Liver (tissue), 9 donors: ENCODE results near the gene HAPLN2. TPM values are rescaled to one million over a fixed set of nuclear protein-coding genes. Genes with fewer than 3 reads are reported as not detected.

Experiments used
- DNase-seq: peaks from one replicate; pipeline ENCODE4 v3.0.0-alpha.2; 2017; ENCODE audit warnings: low spot score
- H3K27ac ChIP-seq, 2 donors: one replicate each; pipeline ENCODE4 v1.7.0; 2013; ENCODE audit warnings: inconsistent platforms in 2 of 2, low read length in 2 of 2, control low read depth in 1 of 2, low read depth in 1 of 2, mild to moderate bottlenecking in 1 of 2
- H3K27me3 ChIP-seq, 4 donors: one replicate each; pipeline versions ENCODE4 v1.6.1 to v1.7.0; 2013; ENCODE audit warnings: low read length in 3 of 4, inconsistent platforms in 1 of 4, mild to moderate bottlenecking in 1 of 4, moderate library complexity in 1 of 4; ENCODE audit not compliant: control insufficient read depth in 4 of 4, insufficient read depth in 4 of 4
- H3K36me3 ChIP-seq, 4 donors: one replicate each; pipeline versions ENCODE4 v1.6.1 to v1.7.0; 2013; ENCODE audit warnings: low read length in 3 of 4, mild to moderate bottlenecking in 3 of 4, low read depth in 1 of 4, moderate library complexity in 1 of 4; ENCODE audit not compliant: control insufficient read depth in 4 of 4, insufficient read depth in 3 of 4
- H3K4me1 ChIP-seq, 4 donors: one replicate each; pipeline versions ENCODE4 v1.6.1 to v1.7.0; 2013; ENCODE audit warnings: low read length in 3 of 4, mild to moderate bottlenecking in 3 of 4, moderate library complexity in 1 of 4; ENCODE audit not compliant: control insufficient read depth in 4 of 4, insufficient read depth in 4 of 4
- H3K4me3 ChIP-seq, 3 donors: one replicate each; pipeline versions ENCODE4 v1.6.1 to v1.7.0; 2013; ENCODE audit warnings: low read length in 3 of 3, control low read depth in 1 of 3, low read depth in 1 of 3, mild to moderate bottlenecking in 1 of 3
- H3K9ac ChIP-seq, 2 donors: one replicate each; pipeline ENCODE4 v1.7.0; 2013; ENCODE audit warnings: low read length in 2 of 2, mild to moderate bottlenecking in 2 of 2, moderate library complexity in 2 of 2, control low read depth in 1 of 2, low read depth in 1 of 2
- H3K9me3 ChIP-seq, 4 donors: one replicate each; pipeline versions ENCODE4 v1.6.1 to v1.7.0; 2013; ENCODE audit warnings: low read length in 3 of 4; ENCODE audit not compliant: control insufficient read depth in 4 of 4
- EGR1 ChIP-seq, 2 donors: IDR thresholded peaks; 2 replicates each; pipeline ENCODE4 v1.6.1; 2016 to 2018; ENCODE audit warnings: antibody characterized with exemption in 2 of 2, low read depth in 2 of 2
- FOXA1 ChIP-seq: IDR thresholded peaks from 2 replicates; pipeline ENCODE4 v1.6.1; 2016; ENCODE audit warnings: antibody characterized with exemption
- FOXA2 ChIP-seq: IDR thresholded peaks from 2 replicates; pipeline ENCODE4 v1.6.1; 2016; ENCODE audit warnings: antibody characterized with exemption
- GABPA ChIP-seq, 2 donors: IDR thresholded peaks in 1 of 2; conservative IDR thresholded peaks in 1 of 2; 2 replicates each; pipeline ENCODE4 v1.6.1; 2016; ENCODE audit warnings: antibody characterized with exemption in 2 of 2, mild to moderate bottlenecking in 1 of 2, moderate library complexity in 1 of 2
- HNF4A ChIP-seq, 2 donors: conservative IDR thresholded peaks; 2 replicates each; pipeline ENCODE4 v1.6.1; 2016; ENCODE audit warnings: antibody characterized with exemption in 2 of 2, mild to moderate bottlenecking in 2 of 2
- HNF4G ChIP-seq: IDR thresholded peaks from 2 replicates; pipeline ENCODE4 v1.6.1; 2016; ENCODE audit warnings: antibody characterized with exemption
- JUND ChIP-seq, 2 donors: IDR thresholded peaks; 2 replicates each; pipeline ENCODE4 v1.6.1; 2016; ENCODE audit warnings: antibody characterized with exemption in 2 of 2
- NR2F2 ChIP-seq: IDR thresholded peaks from 2 replicates; pipeline ENCODE4 v1.6.1; 2016; ENCODE audit warnings: antibody characterized with exemption
- RAD21 ChIP-seq, 2 donors: IDR thresholded peaks; 2 replicates each; pipeline ENCODE4 v1.6.1; 2016; ENCODE audit warnings: antibody characterized with exemption in 2 of 2, mild to moderate bottlenecking in 2 of 2
- RXRA ChIP-seq, 2 donors: IDR thresholded peaks; 2 replicates each; pipeline ENCODE4 v1.6.1; 2017 to 2018; ENCODE audit warnings: antibody characterized with exemption in 2 of 2, mild to moderate bottlenecking in 1 of 2
- SP1 ChIP-seq: IDR thresholded peaks from 2 replicates; pipeline ENCODE4 v1.6.1; 2018; ENCODE audit warnings: antibody characterized with exemption, mild to moderate bottlenecking
- TAF1 ChIP-seq: conservative IDR thresholded peaks from 2 replicates; pipeline ENCODE4 v1.6.1; 2016; ENCODE audit warnings: antibody characterized with exemption, mild to moderate bottlenecking
- YY1 ChIP-seq: IDR thresholded peaks from 2 replicates; pipeline ENCODE4 v1.6.1; 2016; ENCODE audit warnings: antibody characterized with exemption, mild to moderate bottlenecking
- WGBS: extraction: QIAGEN DNeasy Blood & Tissue Kit; methylation state at CpG from one replicate; pipeline ENCODE4 v1.1.7; 2013; 5-methylcytosine and 5-hydroxymethylcytosine counted together
- polyA plus RNA-seq, 2 donors: library from polyadenylated mRNA; stranded (reverse) in 1 of 2; unstranded in 1 of 2; fragments of 200-250 nt in 1 of 2; fragments of >200 nt in 1 of 2; fragmentation: Nextera tagmentation in 1 of 2; extraction: Ambion mirVana in 1 of 2; gene quantifications; one replicate each; pipeline versions ENCODE4 v1.2.1 to v1.2.3, GENCODE V29; 2013 to 2015
- total RNA-seq, 2 donors: library from RNA; depleted of rRNA; stranded (reverse); fragments of >200 nt; gene quantifications; one replicate each; pipeline ENCODE4 v1.2.3, GENCODE V29; 2014
- TF ChIP-seq, protein P1 (sequence below): fragments of 150-350 bp; IDR thresholded peaks from 2 replicates; pipeline ENCODE4 v1.5.1; 2017; ENCODE audit warnings: improper control_type of control experiment, low read depth, low read length; ENCODE audit not compliant: missing input control
- TF ChIP-seq, protein P2 (sequence below): IDR thresholded peaks from 2 replicates; pipeline ENCODE4 v1.6.1; 2016; ENCODE audit warnings: antibody characterized with exemption, mild to moderate bottlenecking
- TF ChIP-seq, protein P3 (sequence below): IDR thresholded peaks from 2 replicates; pipeline ENCODE4 v1.6.1; 2016; ENCODE audit warnings: antibody characterized with exemption
- TF ChIP-seq, protein P4 (sequence below): IDR thresholded peaks from 2 replicates; pipeline ENCODE4 v1.6.1; 2016; ENCODE audit warnings: antibody characterized with exemption
- TF ChIP-seq, protein P5 (sequence below): IDR thresholded peaks from 2 replicates; pipeline ENCODE4 v1.6.1; 2016; ENCODE audit warnings: antibody characterized with exemption
- donor health status: healthy.
- donor health status: healthy.
- donor health status: healthy.
- donor health status: healthy.
- donor health status: healthy.

Gene HAPLN2
- total and polyA plus RNA-seq, 4 donors, result 0.03 to 0.08 TPM; not detected in 2

DNA sequence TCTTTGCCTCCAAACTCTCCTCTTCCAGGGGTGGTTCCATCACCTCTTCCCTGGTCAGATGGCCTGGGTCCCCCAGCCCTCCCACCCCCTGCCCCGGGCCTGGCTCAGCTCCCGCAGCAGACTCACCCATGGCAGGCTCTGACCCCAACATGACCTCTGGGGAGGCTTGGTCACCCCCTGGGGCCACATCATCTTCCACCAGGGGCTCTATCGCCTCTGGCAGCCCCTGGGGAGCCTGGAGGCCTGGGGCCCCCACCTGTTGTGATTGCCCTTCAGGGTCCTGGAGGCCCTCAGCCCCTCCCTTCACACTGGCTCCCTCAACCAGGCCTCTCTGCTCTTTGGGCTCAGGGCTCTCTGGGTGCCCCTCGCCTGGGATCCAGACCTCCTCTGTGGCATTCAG lies 51.6 kb downstream of the HAPLN2 start:
- H3K4me1 ChIP-seq, result peaks cover 0 to 23% (median 0%) of the 10 kb centered on the region in 4 donors

More for the DNA sequence above, 51.6 kb downstream of the HAPLN2 start:
- H3K4me3 ChIP-seq, result no peak overlapping the region
- H3K27ac ChIP-seq, result no peak overlapping the region
- no peaks in the 10 kb centered on the region for H3K27me3 ChIP-seq
- H3K9ac ChIP-seq, result no peak overlapping the region
- no peak for DNase-seq
- WGBS, result 66% methylated on average over 4 of the region's 4 CpGs
- no peaks in the 10 kb centered on the region for H3K36me3 ChIP-seq
- H3K9me3 ChIP-seq, result no peaks in the 10 kb centered on the region
- TF ChIP-seq FOXA2, result no peak
- TF ChIP-seq, protein P1, sequence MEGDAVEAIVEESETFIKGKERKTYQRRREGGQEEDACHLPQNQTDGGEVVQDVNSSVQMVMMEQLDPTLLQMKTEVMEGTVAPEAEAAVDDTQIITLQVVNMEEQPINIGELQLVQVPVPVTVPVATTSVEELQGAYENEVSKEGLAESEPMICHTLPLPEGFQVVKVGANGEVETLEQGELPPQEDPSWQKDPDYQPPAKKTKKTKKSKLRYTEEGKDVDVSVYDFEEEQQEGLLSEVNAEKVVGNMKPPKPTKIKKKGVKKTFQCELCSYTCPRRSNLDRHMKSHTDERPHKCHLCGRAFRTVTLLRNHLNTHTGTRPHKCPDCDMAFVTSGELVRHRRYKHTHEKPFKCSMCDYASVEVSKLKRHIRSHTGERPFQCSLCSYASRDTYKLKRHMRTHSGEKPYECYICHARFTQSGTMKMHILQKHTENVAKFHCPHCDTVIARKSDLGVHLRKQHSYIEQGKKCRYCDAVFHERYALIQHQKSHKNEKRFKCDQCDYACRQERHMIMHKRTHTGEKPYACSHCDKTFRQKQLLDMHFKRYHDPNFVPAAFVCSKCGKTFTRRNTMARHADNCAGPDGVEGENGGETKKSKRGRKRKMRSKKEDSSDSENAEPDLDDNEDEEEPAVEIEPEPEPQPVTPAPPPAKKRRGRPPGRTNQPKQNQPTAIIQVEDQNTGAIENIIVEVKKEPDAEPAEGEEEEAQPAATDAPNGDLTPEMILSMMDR, result no peak
- TF ChIP-seq, protein P2, sequence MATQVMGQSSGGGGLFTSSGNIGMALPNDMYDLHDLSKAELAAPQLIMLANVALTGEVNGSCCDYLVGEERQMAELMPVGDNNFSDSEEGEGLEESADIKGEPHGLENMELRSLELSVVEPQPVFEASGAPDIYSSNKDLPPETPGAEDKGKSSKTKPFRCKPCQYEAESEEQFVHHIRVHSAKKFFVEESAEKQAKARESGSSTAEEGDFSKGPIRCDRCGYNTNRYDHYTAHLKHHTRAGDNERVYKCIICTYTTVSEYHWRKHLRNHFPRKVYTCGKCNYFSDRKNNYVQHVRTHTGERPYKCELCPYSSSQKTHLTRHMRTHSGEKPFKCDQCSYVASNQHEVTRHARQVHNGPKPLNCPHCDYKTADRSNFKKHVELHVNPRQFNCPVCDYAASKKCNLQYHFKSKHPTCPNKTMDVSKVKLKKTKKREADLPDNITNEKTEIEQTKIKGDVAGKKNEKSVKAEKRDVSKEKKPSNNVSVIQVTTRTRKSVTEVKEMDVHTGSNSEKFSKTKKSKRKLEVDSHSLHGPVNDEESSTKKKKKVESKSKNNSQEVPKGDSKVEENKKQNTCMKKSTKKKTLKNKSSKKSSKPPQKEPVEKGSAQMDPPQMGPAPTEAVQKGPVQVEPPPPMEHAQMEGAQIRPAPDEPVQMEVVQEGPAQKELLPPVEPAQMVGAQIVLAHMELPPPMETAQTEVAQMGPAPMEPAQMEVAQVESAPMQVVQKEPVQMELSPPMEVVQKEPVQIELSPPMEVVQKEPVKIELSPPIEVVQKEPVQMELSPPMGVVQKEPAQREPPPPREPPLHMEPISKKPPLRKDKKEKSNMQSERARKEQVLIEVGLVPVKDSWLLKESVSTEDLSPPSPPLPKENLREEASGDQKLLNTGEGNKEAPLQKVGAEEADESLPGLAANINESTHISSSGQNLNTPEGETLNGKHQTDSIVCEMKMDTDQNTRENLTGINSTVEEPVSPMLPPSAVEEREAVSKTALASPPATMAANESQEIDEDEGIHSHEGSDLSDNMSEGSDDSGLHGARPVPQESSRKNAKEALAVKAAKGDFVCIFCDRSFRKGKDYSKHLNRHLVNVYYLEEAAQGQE, result no peak
- no peak for TF ChIP-seq GABPA (IDR thresholded peaks at IDR 0.05 in 1 of 2, conservative IDR thresholded peaks at IDR 0.05 in 1 of 2)
- TF ChIP-seq RXRA (IDR thresholded peaks at IDR 0.05), result no peak
- TF ChIP-seq, protein P3, sequence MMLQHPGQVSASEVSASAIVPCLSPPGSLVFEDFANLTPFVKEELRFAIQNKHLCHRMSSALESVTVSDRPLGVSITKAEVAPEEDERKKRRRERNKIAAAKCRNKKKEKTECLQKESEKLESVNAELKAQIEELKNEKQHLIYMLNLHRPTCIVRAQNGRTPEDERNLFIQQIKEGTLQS, result no peak
- TF ChIP-seq SP1, result no peak
- TF ChIP-seq, protein P4, sequence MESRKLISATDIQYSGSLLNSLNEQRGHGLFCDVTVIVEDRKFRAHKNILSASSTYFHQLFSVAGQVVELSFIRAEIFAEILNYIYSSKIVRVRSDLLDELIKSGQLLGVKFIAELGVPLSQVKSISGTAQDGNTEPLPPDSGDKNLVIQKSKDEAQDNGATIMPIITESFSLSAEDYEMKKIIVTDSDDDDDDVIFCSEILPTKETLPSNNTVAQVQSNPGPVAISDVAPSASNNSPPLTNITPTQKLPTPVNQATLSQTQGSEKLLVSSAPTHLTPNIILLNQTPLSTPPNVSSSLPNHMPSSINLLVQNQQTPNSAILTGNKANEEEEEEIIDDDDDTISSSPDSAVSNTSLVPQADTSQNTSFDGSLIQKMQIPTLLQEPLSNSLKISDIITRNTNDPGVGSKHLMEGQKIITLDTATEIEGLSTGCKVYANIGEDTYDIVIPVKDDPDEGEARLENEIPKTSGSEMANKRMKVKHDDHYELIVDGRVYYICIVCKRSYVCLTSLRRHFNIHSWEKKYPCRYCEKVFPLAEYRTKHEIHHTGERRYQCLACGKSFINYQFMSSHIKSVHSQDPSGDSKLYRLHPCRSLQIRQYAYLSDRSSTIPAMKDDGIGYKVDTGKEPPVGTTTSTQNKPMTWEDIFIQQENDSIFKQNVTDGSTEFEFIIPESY, result no peak
- no peak for TF ChIP-seq FOXA1
- no peak for TF ChIP-seq YY1
- TF ChIP-seq HNF4A (conservative IDR thresholded peaks at IDR 0.05), result no peak
- TF ChIP-seq NR2F2, result no peak
- no peak for TF ChIP-seq JUND (IDR thresholded peaks at IDR 0.05)
- TF ChIP-seq, protein P5, sequence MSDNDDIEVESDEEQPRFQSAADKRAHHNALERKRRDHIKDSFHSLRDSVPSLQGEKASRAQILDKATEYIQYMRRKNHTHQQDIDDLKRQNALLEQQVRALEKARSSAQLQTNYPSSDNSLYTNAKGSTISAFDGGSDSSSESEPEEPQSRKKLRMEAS, result no peak
- no peak for TF ChIP-seq RAD21 (IDR thresholded peaks at IDR 0.05)
- TF ChIP-seq EGR1 (IDR thresholded peaks at IDR 0.05; ENCODE audit: low read depth in 2 of 2), result no peak
- TF ChIP-seq TAF1, result no peak
- TF ChIP-seq HNF4G, result no peak
